NCI-H1930 (cell line): ENCODE results near the gene TNFRSF9.
A peak's percentile ranks its signal among the peaks of the same experiment; 100 is the strongest.
"Not testable (repeated sequence)": the region's sequence is repeated elsewhere in the genome, so short reads cannot be mapped to it uniquely, and the experiment has no call there.

ENCODE experiments used
- DNase-seq, 2 experiments: peaks; one replicate each; lab custom pipeline; 2025; lab: John Stamatoyannopoulos, UW

Gene TNFRSF9

GRCh38 chr1:7960867-7961215, 20.2 kb upstream of the TNFRSF9 start:
- no peak for DNase-seq

GRCh38 chr1:7960165-7960564, 19.5 kb upstream of the TNFRSF9 start:
- DNase-seq: no peak

DNA sequence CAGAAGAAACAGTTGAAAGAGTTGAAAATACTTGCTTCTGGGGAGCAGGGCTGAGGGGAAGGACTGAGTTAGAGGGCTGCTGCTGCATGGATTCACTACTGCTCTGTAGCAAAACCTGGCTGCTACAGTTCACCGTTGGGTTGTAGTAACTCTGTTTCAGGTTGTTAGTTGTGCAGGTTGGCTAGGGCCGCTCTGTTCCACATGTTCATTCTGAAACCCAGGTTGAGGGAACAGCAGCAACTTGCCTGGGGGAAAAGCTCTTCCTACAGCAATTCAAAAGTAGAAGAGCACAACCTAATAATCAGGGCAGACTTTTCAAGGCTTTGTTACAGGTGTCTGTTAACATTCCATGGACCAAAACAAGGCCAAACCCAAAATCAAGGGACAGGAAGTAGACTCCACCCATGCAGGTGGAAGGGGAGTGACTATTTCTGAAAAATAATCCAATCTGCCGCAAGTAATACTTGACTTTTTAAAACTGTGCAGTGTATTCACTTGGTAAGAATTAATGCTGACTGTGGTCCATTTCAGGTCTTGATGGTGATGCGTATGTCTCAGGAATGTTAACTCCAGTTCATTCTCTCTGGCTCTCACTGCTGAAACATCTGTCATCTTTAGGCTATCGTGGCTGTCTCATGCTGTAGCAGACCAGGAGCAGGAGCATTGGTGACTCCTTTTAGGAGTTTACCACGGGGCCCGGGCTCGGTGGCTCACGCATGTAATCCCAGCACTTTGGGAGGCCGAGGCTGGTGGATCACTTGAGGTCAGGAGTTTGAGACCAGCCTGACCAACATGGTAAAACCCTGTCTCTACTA, 15.8 kb upstream of the TNFRSF9 start:
- DNase-seq: no peak

GRCh38 chr1:7954683-7955082, 14.0 kb upstream of the TNFRSF9 start:
- DNase-seq: no peak

- DNase-seq: peak; percentile 90 to 96
These were observed 13.4 kb upstream of the TNFRSF9 start for GRCh38 chr1:7953850-7954609.

DNA sequence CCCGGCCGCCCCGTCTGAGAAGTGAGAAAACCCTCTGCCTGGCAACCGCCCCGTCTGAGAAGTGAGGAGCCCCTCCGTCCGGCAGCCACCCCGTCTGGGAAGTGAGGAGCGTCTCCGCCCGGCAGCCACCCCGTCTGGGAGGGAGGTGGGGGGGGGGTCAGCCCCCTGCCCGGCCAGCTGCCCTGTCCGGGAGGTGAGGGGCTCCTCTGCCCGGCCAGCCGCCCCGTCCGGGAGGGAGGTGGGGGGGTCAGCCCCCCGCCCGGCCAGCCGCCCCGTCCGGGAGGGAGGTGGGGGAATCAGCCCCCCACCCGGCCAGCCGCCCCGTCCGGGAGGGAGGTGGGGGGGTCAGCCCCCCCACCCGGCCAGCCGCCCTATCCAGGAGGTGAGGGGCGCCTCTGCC, 12.2 kb upstream of the TNFRSF9 start:
- not testable (repeated sequence) for DNase-seq

- DNase-seq: no peak
These were observed 8.3 kb upstream of the TNFRSF9 start for GRCh38 chr1:7948960-7949359.

GRCh38 chr1:7943251-7943650, 2.6 kb upstream of the TNFRSF9 start:
- DNase-seq: no peak

DNA sequence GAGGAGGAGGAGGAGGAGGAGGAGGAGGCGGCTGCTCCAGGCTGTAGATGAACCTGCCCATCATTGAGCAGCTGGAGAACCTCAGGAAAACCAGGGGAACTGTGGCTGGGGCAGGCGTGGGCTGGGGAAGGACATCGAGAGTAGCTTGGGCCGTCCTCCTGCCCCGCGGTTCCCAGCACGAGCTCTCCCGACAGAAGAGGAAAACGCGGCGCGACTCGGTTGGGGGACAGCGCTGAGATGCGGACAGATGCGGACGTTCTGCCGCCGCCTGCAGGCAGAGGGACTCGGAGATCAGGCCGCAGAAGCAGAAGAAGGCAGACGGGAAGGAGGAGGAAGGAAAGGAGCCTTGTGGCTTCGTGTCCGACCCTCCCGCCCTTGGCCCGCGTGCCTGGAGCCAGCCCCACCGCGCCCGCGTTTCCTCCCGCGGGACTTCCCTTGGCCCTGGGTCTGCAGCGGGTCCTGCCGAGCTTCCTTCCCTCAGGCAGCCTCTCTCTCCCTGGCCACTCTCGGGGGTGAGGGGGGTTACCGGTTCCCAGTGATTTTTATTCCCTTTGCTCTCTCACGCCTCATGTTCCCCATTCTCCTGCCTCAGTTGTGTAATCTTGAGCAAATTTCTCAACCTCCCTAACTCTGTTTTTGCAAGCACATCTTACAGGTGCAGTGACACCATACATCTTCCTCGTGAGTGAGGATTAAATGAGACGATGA, 1.7 kb upstream of the TNFRSF9 start:
- DNase-seq: peak in 1 of 2 experiments; percentile 12

DNA sequence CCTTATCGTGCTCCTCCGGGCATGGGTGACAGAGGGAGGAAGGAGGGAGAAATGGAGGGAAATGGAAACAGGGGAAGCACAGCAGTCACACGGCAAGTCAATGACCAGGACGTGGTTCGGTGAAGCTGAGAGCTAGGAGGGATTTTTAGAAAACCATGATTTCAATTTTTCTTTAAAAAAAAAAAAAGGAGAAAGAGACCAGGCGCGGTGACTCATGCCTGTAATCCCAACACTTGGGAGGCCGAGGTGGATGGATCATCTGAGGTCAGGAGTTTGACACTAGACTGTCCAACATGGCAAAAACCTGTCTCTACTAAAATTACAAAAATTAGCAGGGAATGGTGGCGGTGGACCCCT, 776 bp upstream of the TNFRSF9 start:
- no peak for DNase-seq

DNA sequence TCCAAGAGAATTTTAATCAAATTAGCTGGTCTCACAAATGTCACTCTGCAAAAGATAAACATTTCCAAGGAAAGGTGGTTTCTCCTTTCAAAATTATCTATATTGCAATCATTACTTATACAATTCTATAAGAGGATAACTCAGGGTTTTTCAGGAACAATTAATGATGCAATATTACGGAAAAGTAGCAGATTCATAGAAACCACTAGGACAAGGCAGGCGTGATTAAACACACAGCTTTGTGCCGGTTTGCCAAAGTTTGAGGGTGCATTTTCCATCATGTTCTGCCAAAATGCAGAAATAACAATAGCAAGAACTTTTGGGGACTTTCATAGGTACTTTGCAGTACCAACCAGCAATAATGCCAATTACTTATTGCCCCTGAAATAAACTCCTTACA, 605 bp downstream of the TNFRSF9 start:
- no peak for DNase-seq

DNA sequence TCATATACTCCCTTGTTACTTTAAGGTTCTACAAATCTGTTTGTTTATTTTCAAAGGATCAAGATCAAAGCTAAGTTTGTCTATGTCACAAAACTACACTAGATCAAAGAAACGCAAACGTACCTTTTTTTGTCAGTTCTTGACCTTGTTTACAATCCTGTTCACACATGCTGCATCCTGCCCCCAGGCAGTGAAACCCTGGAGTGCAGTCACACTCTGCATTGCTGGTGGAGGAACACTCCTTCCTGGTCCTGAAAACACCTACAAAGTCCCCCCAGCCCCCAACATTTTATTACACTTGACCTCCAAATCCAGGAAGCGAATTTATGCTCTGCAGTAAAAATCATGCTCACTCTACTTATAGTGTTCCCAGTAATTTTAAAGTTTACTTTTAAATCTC, 2.6 kb downstream of the TNFRSF9 start:
- DNase-seq: no peak

- DNase-seq: no peak
These were observed 8.0 kb downstream of the TNFRSF9 start for GRCh38 chr1:7932524-7933138.

- DNase-seq: no peak
These were observed 9.2 kb downstream of the TNFRSF9 start for GRCh38 chr1:7931446-7931812.

DNA sequence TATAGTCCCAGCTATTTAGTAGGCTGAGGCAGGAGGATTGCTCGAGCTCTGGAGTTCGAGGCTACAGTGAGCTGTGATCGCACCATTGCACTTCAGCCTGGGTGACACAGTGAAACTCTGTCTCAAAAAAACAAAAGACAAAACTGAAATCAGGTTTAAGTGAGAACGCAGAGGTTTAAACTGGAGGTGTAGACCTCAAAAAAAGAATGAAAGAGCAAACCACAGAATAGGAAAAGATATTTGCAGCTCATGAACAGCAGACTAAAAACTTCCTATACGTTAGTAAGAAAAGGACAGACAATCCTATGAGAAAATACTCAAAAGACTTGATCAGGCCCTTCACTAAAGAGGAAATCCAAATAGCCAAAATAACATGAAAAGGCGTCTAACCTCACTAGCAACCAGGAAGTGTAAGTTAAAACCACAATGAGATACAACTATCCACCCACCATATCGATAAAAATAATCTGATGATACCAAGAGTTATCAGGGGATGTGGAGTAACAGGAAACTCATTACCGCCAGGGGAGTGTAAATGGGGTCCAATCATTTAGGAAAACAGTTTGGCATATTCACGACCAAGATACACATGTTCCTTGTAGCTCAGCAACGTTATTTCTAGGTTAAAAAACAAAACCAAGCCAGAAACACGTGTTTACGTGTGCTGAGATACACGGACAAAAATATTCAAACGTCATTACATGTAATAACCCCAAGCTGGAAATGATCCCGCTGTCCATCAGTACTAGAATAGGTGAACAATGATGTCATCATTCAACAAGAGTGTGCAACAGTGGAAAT, 9.8 kb downstream of the TNFRSF9 start:
- DNase-seq: no peak

GRCh38 chr1:7929637-7930036, 11.0 kb downstream of the TNFRSF9 start:
- DNase-seq: no peak

DNA sequence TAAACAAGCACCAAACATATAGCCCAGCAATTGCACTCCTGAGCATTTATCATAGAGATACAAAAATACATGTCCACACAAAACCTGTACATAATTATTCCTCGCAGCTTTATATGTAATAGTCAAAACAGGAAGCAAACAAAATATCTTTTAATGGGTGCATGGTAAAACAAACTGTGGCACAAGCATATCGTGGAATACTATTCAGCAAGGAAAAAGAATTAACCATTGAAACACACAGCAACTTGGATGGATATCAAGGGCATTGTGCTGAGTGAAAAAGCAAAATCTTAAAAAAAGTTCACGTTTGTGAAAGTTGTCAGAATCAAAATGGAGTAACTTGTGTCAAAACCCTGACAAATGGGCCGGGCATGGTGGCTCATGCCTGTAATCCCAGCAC, 12.4 kb downstream of the TNFRSF9 start:
- DNase-seq: no peak

DNA sequence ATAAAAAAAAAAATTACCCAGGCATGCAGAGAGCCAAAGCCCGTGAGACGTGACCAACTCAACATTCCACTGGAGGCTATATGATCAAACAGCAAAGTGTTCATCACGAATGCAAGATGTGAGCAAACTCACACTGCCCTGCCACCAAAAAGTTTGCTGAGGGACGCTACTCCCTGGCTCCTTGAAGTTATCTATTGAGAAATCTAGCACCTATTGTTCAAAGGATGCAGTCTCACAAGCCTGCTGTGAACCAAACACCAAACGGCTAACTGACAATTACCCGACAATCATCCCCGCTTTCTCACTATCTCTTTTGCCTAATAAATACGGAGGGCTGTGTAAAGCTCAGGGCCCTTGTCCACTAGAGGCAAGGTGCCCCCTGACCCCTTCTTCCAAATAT, 13.6 kb downstream of the TNFRSF9 start:
- DNase-seq: not testable (repeated sequence)

DNA sequence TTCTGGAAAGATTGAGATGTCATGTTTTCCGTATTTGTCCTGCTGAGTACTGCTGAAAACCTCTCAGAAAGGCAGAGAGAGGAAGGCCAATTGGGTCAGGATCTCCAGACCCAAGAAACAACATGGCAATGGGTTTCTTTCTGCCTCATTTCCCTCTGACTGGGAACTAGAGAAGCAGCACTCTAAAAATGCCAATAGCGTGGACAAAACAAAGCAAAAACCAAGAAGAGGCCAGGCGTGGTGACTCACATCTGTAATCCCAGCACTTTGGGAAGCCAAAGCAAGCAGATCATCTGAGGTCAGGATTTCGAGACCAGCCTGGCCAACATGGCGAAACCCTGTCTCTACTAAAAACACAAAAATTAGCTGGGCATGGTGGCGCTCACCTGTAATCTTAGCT, 18.3 kb downstream of the TNFRSF9 start:
- no peak for DNase-seq

DNA sequence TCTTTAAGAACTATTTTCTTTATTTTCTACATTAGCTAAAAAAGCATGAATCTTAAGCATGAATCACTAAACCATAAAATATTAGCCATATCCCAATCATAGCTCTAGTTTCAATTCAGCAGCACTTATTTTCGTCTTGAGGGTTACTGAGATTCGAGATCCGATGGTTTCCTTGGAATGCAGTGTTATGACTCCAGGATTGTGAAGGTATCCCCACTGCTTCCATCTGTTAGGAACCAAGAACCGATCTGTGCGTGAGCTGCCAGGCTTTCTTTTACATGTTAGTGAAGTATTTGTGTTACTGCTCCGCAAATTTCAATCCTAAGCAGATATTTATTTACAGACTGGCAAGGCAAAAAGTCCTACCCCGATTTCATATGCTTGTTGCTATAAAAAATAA, 18.8 kb downstream of the TNFRSF9 start:
- no peak for DNase-seq

DNA sequence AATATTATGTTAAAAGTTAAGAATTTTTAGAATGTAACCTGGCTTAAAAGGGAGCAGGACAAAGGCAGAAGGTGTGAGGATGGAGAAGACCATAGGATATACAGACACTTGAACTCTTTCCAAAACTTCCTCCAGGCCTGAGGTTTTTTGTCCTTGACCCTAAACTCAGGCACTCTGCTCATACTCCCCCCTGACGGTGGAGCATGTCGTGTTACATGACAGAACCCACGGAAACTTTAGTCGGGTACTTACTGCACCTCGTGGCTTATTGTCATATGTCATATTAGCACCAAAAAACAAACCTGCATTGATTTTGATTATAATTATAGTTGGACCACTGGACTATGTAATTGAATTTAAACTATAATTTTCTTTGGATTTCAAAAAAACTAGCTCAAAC, 20.8 kb downstream of the TNFRSF9 start:
- no peak for DNase-seq

GRCh38 chr1:7917971-7918370, 22.7 kb downstream of the TNFRSF9 start:
- DNase-seq: not testable (repeated sequence)
